B cell (primary cell): ENCODE data around the gene MAP3K2. TPM values are rescaled to one million over a fixed set of nuclear protein-coding genes. Genes with fewer than 3 reads are reported as not detected.

Experiments
- ATAC-seq: fragments of 200-7000 bp; cut with Tn5 transposase; one replicate; pipeline ENCODE4 v1.10.0; 2021; ENCODE audit warnings: low read depth, mild to moderate bottlenecking, moderate number of reproducible peaks, moderate library complexity
- CTCF ChIA-PET: fragments of 350-600 bp; sonication (Branson Sonifier 250); formaldehyde crosslinking; loops from one replicate; lab custom pipeline; 2021; ENCODE audit warnings: antibody characterized with exemption, inconsistent platforms; lab: Charles Lee
- POLR2A ChIA-PET: fragments of 350-600 bp; sonication (Branson Sonifier 250); formaldehyde crosslinking; loops from one replicate; lab custom pipeline; 2021; ENCODE audit warnings: antibody characterized with exemption; lab: Charles Lee
- DNase-seq: peaks from one replicate; pipeline ENCODE4 v3.0.0; 2013
- H2AFZ ChIP-seq: 2 replicates; pipeline ENCODE4 v1.6.1; 2012; ENCODE audit warnings: mild to moderate bottlenecking, low read depth, low read length; ENCODE audit not compliant: insufficient read depth, poor library complexity, severe bottlenecking
- H3K27ac ChIP-seq, 2 donors: 1 replicate in 1 of 2; 2 replicates in 1 of 2; pipeline ENCODE4 v1.5.1; 2012 to 2013; ENCODE audit warnings: low read length in 2 of 2, mild to moderate bottlenecking in 2 of 2, moderate library complexity in 1 of 2
- H3K27me3 ChIP-seq, 4 experiments: fragments of 200-600 bp in 1 of 4; sonication (generic) in 1 of 4; replicated peaks in 1 of 4; 1 replicate in 2 of 4; 2 replicates in 2 of 4; pipeline versions ENCODE4 v1.6.1 to v1.7.0; 2013 to 2016; ENCODE audit warnings: low read length in 3 of 4, mild to moderate bottlenecking in 2 of 4, mixed read lengths in 1 of 4, moderate library complexity in 1 of 4; ENCODE audit not compliant: insufficient read depth in 4 of 4, control insufficient read depth in 3 of 4; ENCODE audit errors: control extremely low read depth in 1 of 4
- H3K36me3 ChIP-seq, 2 experiments: replicated peaks in 1 of 2; 1 replicate in 1 of 2; 2 replicates in 1 of 2; pipeline versions ENCODE4 v1.6.1 to v1.7.1; 2013; ENCODE audit warnings: low read length in 1 of 2; ENCODE audit not compliant: insufficient read depth in 2 of 2, control insufficient read depth in 1 of 2; ENCODE audit errors: control extremely low read depth in 1 of 2, extremely low read depth in 1 of 2
- H3K4me1 ChIP-seq, 2 donors: fragments of 200-600 bp in 1 of 2; sonication (generic) in 1 of 2; 1 replicate in 1 of 2; 2 replicates in 1 of 2; pipeline versions ENCODE4 v1.5.1 to v1.6.1; 2013 to 2017; ENCODE audit warnings: low read length in 2 of 2; ENCODE audit not compliant: control insufficient read depth in 2 of 2, insufficient read depth in 2 of 2
- H3K4me2 ChIP-seq: replicated peaks from 2 replicates; pipeline ENCODE3; 2012; ENCODE audit warnings: mild to moderate bottlenecking, low read depth, low read length; ENCODE audit not compliant: poor library complexity, severe bottlenecking
- H3K4me3 ChIP-seq, 5 experiments: fragments of 200-600 bp in 1 of 5; sonication (generic) in 1 of 5; 1 replicate in 3 of 5; 2 replicates in 2 of 5; pipeline versions ENCODE4 v1.5.1 to v1.7.0; 2011 to 2016; ENCODE audit warnings: low read length in 4 of 5, mild to moderate bottlenecking in 4 of 5, low read depth in 2 of 5, control low read depth in 1 of 5, moderate library complexity in 1 of 5; ENCODE audit not compliant: insufficient read depth in 1 of 5; ENCODE audit errors: control extremely low read depth in 1 of 5, extremely low read depth in 1 of 5
- H3K79me2 ChIP-seq: fragments of 200-600 bp; sonication (generic); one replicate; pipeline ENCODE4 v1.6.0; 2016; ENCODE audit warnings: low read length; ENCODE audit not compliant: control insufficient read depth, insufficient read depth
- H3K9ac ChIP-seq: fragments of 200-600 bp; sonication (generic); 2 replicates; pipeline ENCODE4 v1.6.1; 2017; ENCODE audit warnings: mild to moderate bottlenecking, low read length, moderate library complexity
- H3K9me3 ChIP-seq, 3 donors: one replicate each; pipeline versions ENCODE4 v1.6.1 to v1.7.1; 2013; ENCODE audit warnings: low read length in 2 of 3; ENCODE audit not compliant: control insufficient read depth in 2 of 3, insufficient read depth in 1 of 3; ENCODE audit errors: control extremely low read depth in 1 of 3
- H4K20me1 ChIP-seq: 2 replicates; pipeline ENCODE4 v1.6.0; 2012; ENCODE audit warnings: mild to moderate bottlenecking, low read length; ENCODE audit not compliant: insufficient read depth, control insufficient read depth, poor library complexity, severe bottlenecking
- H3K27ac Mint-ChIP-seq: one replicate; pipeline ENCODE4 v1.8.0; 2021; ENCODE audit warnings: mixed read lengths
- H3K27me3 Mint-ChIP-seq: one replicate; pipeline ENCODE4 v1.8.0; 2021; ENCODE audit warnings: mixed read lengths
- H3K4me1 Mint-ChIP-seq: one replicate; pipeline ENCODE4 v1.8.0; 2021; ENCODE audit warnings: mixed read lengths
- H3K4me3 Mint-ChIP-seq: one replicate; pipeline ENCODE4 v1.8.0; 2021; ENCODE audit warnings: mixed read lengths
- H3K9me3 Mint-ChIP-seq: one replicate; pipeline ENCODE4 v1.8.0; 2022; ENCODE audit warnings: mixed read lengths; ENCODE audit not compliant: insufficient read depth
- EZH2 ChIP-seq: IDR thresholded peaks from 2 replicates; pipeline ENCODE4 v1.6.1; 2012; ENCODE audit warnings: borderline replicate concordance, low read depth, mild to moderate bottlenecking, moderate library complexity, low read length; ENCODE audit not compliant: insufficient read depth, poor library complexity, severe bottlenecking
- WGBS: methylation state at CpG from one replicate; pipeline ENCODE4 v1.1.5; 2013; ENCODE audit warnings: missing lambda C conversion rate; ENCODE audit not compliant: insufficient coverage; 5-methylcytosine and 5-hydroxymethylcytosine counted together
- intact Hi-C: fragments of 100-400 bp; cut with micrococcal nuclease; formaldehyde crosslinking; loops from one replicate; pipeline ENCODE4 v1.10.0; 2022
- polyA plus RNA-seq: library from polyadenylated mRNA; depleted of rRNA; stranded (reverse); fragments of >200 nt; gene quantifications from 2 replicates; pipeline ENCODE4 v1.2.3, GENCODE V29; 2012
- total RNA-seq, 2 donors: library from RNA; stranded (reverse); fragments of 120-200 nt in 1 of 2; gene quantifications; 1 replicate in 1 of 2; 2 replicates in 1 of 2; pipeline versions ENCODE4 v1.2.3 to v1.2.4, GENCODE V29; 2013 to 2022
- TF ChIP-seq, protein P1 (sequence below): fragments of 200-600 bp; IDR thresholded peaks from one replicate; pipeline ENCODE4 v1.8.0; 2022; ENCODE audit warnings: antibody characterized with exemption, mild to moderate bottlenecking

MAP3K2 gene
- total and polyA plus RNA-seq, 2 donors (not counting 1 experiment from before 2014, with no cell fraction given) = 9.9 to 118 TPM

GRCh38 chr2:127386764-127387654 is 766 bp downstream of the MAP3K2 start:
- Histone ChIP-seq H4K20me1 (peaks cover 47% of the 10 kb centered on the region), H3K9me3 (no peaks in the 10 kb centered on the region), H3K4me3 (peak overlapping the region; percentile 73 to 95 (median 80)), H3K27ac (peak overlapping the region; percentile 97 to 99), H3K9ac (peak overlapping the region; percentile 98), H3K4me2 (peak overlapping the region; percentile 78), H3K79me2 (peaks cover 56% of the 10 kb centered on the region), H3K27me3 (no peaks in the 10 kb centered on the region), H2AFZ (peak overlapping the region; percentile 60), H3K36me3 (peaks cover 0 to 4% of the 10 kb centered on the region in 2 experiments), H3K4me1 (peaks cover 50 to 60% of the 10 kb centered on the region in 2 donors)
- ATAC-seq (peak; percentile 67), DNase-seq (peak; percentile 93)
- TF ChIP-seq EZH2 = no peak
- TF ChIP-seq, protein P1, sequence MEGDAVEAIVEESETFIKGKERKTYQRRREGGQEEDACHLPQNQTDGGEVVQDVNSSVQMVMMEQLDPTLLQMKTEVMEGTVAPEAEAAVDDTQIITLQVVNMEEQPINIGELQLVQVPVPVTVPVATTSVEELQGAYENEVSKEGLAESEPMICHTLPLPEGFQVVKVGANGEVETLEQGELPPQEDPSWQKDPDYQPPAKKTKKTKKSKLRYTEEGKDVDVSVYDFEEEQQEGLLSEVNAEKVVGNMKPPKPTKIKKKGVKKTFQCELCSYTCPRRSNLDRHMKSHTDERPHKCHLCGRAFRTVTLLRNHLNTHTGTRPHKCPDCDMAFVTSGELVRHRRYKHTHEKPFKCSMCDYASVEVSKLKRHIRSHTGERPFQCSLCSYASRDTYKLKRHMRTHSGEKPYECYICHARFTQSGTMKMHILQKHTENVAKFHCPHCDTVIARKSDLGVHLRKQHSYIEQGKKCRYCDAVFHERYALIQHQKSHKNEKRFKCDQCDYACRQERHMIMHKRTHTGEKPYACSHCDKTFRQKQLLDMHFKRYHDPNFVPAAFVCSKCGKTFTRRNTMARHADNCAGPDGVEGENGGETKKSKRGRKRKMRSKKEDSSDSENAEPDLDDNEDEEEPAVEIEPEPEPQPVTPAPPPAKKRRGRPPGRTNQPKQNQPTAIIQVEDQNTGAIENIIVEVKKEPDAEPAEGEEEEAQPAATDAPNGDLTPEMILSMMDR = no peak
- intact Hi-C loops = loop anchor here (1.0 to 10.0 kb wide), 5 partner anchors 21 to 705 kb away; partner anchors contain the start of genes IWS1, SAP130 and UGGT1
- ChIA-PET POLR2A (interaction anchor here (0.6 to 1.3 kb wide), 4 partner anchors 10 to 116 kb away, joined by 3 to 6 read pairs (median 4); no protein-coding TSS in a partner anchor), CTCF (interaction anchor here (1.1 to 1.6 kb wide), 4 partner anchors 12 to 92 kb away, joined by 3 to 8 read pairs (median 4); no protein-coding TSS in a partner anchor)
- H3K27me3 Mint-ChIP-seq = no peaks in the 10 kb centered on the region
- peaks cover 78% of the 10 kb centered on the region for H3K4me1 Mint-ChIP-seq
- peak overlapping the region; percentile 92 for H3K27ac Mint-ChIP-seq
- WGBS = 3% methylated on average over 54 of the region's 58 CpGs
- H3K4me3 Mint-ChIP-seq = peak overlapping the region; percentile 88
- H3K9me3 Mint-ChIP-seq = no peaks in the 10 kb centered on the region
